Tibial artery (tissue), 4 donors: ENCODE measurements around the gene CGNL1.

Experiments used
- DNase-seq, 2 donors: peaks; one replicate each; pipeline ENCODE4 v3.0.0-alpha.2; 2019
- H3K27ac ChIP-seq, 2 donors: fragments of 200-600 bp; sonication (generic) in 1 of 2; 1 replicate in 1 of 2; 2 replicates in 1 of 2; pipeline ENCODE4 v1.5.1; 2018 to 2019; ENCODE audit warnings: mild to moderate bottlenecking in 1 of 2
- H3K27me3 ChIP-seq, 2 donors: fragments of 200-600 bp; sonication (generic) in 1 of 2; one replicate each; pipeline versions ENCODE4 v1.5.1 to v1.6.0; 2016 to 2019
- H3K36me3 ChIP-seq, 3 donors: fragments of 200-600 bp; sonication (generic) in 2 of 3; one replicate each; pipeline ENCODE4 v1.5.1; 2016 to 2019; ENCODE audit warnings: mild to moderate bottlenecking in 2 of 3
- H3K4me1 ChIP-seq, 4 donors: fragments of 200-600 bp; sonication (generic) in 2 of 4; 1 replicate in 3 of 4; 2 replicates in 1 of 4; pipeline ENCODE4 v1.5.1; 2016 to 2019
- H3K4me3 ChIP-seq, 2 donors: fragments of 200-600 bp; sonication (generic) in 1 of 2; 1 replicate in 1 of 2; 2 replicates in 1 of 2; pipeline ENCODE4 v1.5.1; 2018 to 2019; ENCODE audit warnings: mild to moderate bottlenecking in 2 of 2
- H3K9me3 ChIP-seq, 3 donors: fragments of 200-600 bp; sonication (generic) in 1 of 3; one replicate each; pipeline ENCODE4 v1.5.1; 2016 to 2019
- intact Hi-C: fragments of 100-400 bp; cut with DNase I; formaldehyde crosslinking; loops from one replicate; pipeline ENCODE4 v1.15.0; 2023; ENCODE audit warnings: low total_unique reads
- TF ChIP-seq, protein P1 (sequence below), 2 experiments: fragments of 200-600 bp in 1 of 2; fragments of 450-650 bp in 1 of 2; IDR thresholded peaks; one replicate each; pipeline ENCODE4 v1.5.1; 2017 to 2019; ENCODE audit warnings: antibody characterized with exemption in 2 of 2, mild to moderate bottlenecking in 1 of 2, moderate library complexity in 1 of 2

CGNL1 gene

DNA sequence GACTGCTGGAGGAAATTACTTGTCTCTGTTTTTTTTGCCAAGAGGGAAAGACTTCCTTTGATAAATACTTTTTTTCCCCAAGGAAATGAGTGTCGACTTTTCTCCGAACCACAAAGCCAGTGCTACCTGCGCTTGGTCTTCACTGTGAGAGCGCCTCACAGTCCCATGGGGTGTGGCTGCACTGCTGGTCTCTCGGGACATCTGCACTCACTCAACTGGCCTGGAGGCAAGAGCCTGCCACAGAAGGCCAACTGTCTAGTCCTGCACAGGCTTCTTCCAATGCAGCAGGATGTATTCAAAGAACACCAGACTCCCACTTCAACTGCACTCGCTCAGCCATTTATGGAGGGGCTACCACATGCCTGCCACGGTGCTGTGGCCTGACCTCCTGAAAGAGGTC lies 40.6 kb upstream of the CGNL1 start:
- DNase-seq: no peak
- Histone ChIP-seq H3K27ac (no peak overlapping the region), H3K4me3 (no peak overlapping the region), H3K4me1 (peaks cover 0 to 11% (median 0%) of the 10 kb centered on the region in 4 donors), H3K9me3 (no peaks in the 10 kb centered on the region), H3K27me3 (peaks cover 0 to 17% of the 10 kb centered on the region in 2 donors), H3K36me3 (no peaks in the 10 kb centered on the region)
- TF ChIP-seq, protein P1, sequence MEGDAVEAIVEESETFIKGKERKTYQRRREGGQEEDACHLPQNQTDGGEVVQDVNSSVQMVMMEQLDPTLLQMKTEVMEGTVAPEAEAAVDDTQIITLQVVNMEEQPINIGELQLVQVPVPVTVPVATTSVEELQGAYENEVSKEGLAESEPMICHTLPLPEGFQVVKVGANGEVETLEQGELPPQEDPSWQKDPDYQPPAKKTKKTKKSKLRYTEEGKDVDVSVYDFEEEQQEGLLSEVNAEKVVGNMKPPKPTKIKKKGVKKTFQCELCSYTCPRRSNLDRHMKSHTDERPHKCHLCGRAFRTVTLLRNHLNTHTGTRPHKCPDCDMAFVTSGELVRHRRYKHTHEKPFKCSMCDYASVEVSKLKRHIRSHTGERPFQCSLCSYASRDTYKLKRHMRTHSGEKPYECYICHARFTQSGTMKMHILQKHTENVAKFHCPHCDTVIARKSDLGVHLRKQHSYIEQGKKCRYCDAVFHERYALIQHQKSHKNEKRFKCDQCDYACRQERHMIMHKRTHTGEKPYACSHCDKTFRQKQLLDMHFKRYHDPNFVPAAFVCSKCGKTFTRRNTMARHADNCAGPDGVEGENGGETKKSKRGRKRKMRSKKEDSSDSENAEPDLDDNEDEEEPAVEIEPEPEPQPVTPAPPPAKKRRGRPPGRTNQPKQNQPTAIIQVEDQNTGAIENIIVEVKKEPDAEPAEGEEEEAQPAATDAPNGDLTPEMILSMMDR (IDR thresholded peaks at IDR 0.05): no peak
- intact Hi-C loops: no loop called here

DNA sequence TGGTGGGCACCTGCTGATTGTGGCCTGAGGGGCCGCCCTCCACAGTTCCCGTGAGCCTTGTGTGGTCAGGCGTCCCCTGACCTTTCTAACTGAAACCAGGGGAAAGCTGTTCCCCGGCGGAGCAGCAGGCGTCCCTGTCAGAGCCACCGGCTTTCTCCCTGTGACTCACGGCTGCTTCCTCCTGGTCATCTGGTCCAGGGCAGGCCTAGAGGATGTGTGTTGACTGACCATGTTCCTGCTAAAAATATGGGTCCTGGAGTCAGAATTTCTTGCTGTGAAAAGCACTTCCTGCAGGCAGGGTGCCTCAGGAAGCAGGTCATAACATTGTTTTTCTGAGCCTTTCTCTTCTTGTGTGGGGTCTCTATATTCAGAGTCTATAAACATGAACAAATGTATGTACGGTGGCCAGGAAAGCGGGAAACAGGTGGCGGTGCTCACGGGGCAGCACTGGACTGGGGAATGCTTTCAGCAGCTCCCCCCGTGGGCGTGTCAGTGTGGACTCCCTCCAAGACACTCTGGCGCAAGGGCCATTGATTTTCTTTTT lies 38.4 kb upstream of the CGNL1 start:
- H3K36me3 ChIP-seq: no peaks in the 10 kb centered on the region
- no peak overlapping the region for H3K4me3 ChIP-seq
- H3K27ac ChIP-seq: no peak overlapping the region
- H3K9me3 ChIP-seq: no peaks in the 10 kb centered on the region
- intact Hi-C loops: no loop called here
- peaks cover 0 to 11% (median 0%) of the 10 kb centered on the region in 4 donors for H3K4me1 ChIP-seq
- H3K27me3 ChIP-seq: peaks cover 0 to 4% of the 10 kb centered on the region in 2 donors
- peak in 1 of 2 donors; percentile 52 for DNase-seq
- TF ChIP-seq, protein P1 (IDR thresholded peaks at IDR 0.05): peak in 1 of 2 experiments; percentile 11

DNA sequence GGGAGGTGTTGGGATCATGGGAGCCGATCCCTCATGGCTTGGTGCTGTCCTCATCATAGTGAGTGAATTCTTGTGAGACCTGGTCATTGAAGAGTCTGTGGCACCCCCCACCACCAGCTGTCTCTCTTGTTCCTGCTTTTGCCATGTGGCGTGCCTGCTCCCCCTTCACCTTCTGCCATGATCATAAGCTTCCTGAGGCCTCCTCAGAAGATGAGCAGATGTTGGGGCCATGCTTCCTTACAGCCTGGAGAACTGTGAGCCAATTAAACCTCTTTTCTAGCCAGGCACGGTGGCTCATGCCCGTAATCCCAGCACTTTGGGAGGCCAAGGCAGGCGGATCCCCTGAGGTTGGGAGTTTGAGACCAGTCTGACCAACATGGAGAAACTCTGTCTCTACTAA lies 37.0 kb upstream of the CGNL1 start:
- Histone ChIP-seq H3K36me3 (no peaks in the 10 kb centered on the region), H3K27ac (no peak overlapping the region), H3K4me3 (no peak overlapping the region), H3K4me1 (peaks cover 0 to 11% (median 0%) of the 10 kb centered on the region in 4 donors), H3K27me3 (peaks cover 0 to 4% of the 10 kb centered on the region in 2 donors), H3K9me3 (no peaks in the 10 kb centered on the region)
- TF ChIP-seq, protein P1 (IDR thresholded peaks at IDR 0.05): no peak
- DNase-seq: no peak
- intact Hi-C loops: no loop called here

DNA sequence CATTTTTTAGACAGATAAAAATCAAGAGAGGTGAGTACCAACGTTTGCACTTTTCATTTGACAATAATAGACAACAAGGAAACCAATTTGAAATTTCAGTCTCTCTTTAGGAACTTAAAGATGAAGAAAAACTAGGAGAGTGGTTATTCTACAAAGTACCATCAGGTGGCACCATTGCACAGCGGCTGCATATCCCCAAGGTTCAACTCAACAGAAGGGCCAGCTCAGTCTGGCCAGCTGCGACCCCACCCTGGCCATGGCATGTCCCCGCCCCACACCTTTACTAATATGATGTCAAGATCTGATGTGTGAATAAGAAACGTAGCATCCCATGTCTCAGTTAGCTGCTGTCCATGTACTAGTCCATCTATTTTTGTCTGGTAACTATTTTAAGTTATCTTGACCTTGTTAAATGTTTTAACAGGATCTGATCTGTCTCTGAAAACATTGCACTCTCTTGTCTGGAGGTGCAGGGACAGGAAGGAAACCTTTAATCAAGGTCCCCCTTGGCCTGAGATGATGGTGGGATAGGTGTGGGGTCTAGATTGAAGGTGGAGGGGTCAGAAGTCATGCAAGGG lies 35.5 kb upstream of the CGNL1 start:
- H3K27me3 ChIP-seq: peaks cover 0 to 4% of the 10 kb centered on the region in 2 donors
- H3K9me3 ChIP-seq: no peaks in the 10 kb centered on the region
- peak in 1 of 2 donors; percentile 41 for DNase-seq
- TF ChIP-seq, protein P1 (IDR thresholded peaks at IDR 0.05): peak; percentile 84 to 93
- H3K4me1 ChIP-seq: peaks cover 0 to 11% (median 0%) of the 10 kb centered on the region in 4 donors
- H3K4me3 ChIP-seq: no peak overlapping the region
- intact Hi-C loops: loop anchor here (5.0 kb wide), 2 partner anchors 187 to 202 kb away; no protein-coding TSS in a partner anchor
- no peaks in the 10 kb centered on the region for H3K36me3 ChIP-seq
- no peak overlapping the region for H3K27ac ChIP-seq

DNA sequence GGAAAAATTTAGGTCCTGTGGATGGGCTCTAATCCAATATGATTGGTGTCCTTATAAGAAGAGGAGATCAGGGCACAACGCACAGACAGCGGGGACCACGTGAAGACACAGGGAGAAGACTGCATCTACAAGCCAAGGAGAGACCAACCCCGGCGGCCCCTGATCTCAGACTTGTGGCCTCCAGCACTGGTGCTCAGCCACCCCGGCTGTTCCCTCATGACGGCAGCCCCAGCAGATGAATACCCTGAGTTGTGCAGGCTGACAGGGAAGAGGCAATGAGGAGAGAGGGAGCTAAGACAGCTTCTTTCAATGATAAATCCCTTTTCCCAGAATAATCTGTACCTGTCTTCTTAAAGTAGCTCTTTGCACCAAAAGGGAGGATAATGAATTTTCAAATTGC lies 33.3 kb upstream of the CGNL1 start:
- no peak overlapping the region for H3K27ac ChIP-seq
- intact Hi-C loops: loop anchor here (5.0 kb wide), 2 partner anchors 184 to 199 kb away; no protein-coding TSS in a partner anchor
- H3K4me3 ChIP-seq: no peak overlapping the region
- peaks cover 0 to 6% (median 0%) of the 10 kb centered on the region in 4 donors for H3K4me1 ChIP-seq
- H3K27me3 ChIP-seq: no peaks in the 10 kb centered on the region
- DNase-seq: no peak
- TF ChIP-seq, protein P1 (IDR thresholded peaks at IDR 0.05): no peak
- H3K9me3 ChIP-seq: no peaks in the 10 kb centered on the region
- no peaks in the 10 kb centered on the region for H3K36me3 ChIP-seq
